ENCODE data around the gene MCM3AP.
"Not testable (repeated sequence)": the region's sequence is repeated elsewhere in the genome, so short reads cannot be mapped to it uniquely, and the experiment has no call there.

Gene MCM3AP

GRCh38 chr21:46266946-46267345 is 18.5 kb downstream of the MCM3AP start:
- no peak for DNase-seq

DNA sequence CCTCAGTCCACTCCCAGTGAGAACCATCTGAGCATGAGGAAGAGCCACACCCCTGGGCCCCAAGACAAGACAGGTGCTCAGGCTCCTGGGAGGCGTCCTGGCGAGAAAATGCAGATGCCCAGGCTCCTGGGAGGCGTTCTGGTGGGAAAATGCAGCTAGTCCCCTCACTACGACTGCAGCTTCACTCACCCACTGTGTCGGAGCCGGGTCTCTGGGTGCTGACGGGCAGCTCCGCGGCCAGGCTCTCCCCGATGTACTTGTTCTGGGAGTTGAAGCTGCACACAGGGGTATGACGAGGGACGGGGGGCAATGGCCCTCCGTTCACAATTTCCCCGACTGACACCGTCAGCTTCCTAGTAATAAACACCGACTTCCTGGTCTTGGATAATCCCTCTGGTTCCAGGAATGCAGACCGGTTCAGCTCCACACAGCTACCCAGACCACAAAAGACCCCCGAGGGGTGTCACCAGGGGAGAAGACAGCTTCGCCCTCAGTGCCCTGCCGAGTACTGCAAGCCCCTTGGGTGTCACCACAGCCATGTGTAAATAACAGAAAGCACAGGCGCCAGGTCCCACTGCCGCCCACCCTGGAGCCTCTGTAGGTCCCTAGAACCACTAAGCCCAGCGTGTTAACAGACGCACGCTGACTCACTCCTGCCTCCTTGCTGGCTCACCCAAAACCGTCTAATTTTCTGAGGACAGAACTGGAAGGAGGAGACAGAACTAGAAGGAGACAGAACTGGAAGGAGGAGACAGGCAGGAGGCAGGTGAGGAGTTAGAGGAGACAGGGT is 19.5 kb downstream of the MCM3AP start:
- DNase-seq = no peak

- no peak for DNase-seq
Measured at GRCh38 chr21:46264690-46265144, 20.7 kb downstream of the MCM3AP start.

- DNase-seq = no peak
Measured at GRCh38 chr21:46264046-46264689, 21.2 kb downstream of the MCM3AP start.

GRCh38 chr21:46256501-46256994 is 28.9 kb downstream of the MCM3AP start:
- DNase-seq = no peak

DNA sequence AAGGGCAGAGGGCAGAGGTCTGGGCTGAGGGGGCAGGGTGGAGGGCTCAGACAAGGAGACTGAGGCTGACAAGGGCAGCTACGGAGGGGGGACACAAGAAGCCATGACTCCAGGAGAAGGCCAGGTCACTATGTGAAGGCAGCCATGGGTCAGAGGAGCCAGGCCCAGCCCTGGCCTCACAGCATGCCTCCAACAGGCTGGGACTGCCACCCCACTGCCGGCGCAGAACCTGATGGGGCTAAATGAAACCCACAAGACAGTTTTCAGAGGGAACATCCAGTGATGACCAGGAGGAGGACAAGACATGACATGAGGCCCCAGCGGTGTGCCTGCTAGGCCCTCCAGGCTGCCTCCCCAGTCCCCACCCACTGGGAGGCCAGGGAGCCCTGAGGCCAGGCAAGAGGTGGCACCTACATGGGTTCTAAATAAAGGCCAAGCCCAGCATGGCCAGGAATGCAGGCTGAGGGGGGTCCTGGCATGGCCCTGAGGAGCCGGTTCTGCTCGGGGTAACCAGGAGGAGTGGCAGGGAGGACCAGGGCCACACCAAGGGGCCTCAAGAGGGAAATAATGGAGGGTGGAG is 29.6 kb downstream of the MCM3AP start:
- DNase-seq = no peak

DNA sequence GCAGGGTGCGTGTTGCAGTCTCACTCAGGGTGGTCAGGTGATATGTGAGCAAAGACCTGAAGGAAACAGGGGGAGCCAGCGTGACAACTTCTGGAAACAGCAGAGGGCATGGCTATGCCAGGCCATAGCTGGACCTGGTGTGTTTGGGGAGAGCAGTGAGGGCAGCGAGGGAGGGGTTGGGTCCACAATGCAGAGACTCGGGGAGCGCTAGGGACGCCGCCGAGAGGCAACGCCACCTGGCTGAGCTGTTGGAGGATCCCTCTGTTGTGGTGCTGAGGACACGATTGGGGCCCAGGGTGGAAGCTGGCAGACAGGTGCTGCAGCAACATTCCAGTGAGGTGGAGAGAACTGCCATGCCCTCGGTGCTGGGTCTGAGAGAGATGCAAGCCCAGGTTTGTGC is 30.2 kb downstream of the MCM3AP start:
- DNase-seq = no peak

DNA sequence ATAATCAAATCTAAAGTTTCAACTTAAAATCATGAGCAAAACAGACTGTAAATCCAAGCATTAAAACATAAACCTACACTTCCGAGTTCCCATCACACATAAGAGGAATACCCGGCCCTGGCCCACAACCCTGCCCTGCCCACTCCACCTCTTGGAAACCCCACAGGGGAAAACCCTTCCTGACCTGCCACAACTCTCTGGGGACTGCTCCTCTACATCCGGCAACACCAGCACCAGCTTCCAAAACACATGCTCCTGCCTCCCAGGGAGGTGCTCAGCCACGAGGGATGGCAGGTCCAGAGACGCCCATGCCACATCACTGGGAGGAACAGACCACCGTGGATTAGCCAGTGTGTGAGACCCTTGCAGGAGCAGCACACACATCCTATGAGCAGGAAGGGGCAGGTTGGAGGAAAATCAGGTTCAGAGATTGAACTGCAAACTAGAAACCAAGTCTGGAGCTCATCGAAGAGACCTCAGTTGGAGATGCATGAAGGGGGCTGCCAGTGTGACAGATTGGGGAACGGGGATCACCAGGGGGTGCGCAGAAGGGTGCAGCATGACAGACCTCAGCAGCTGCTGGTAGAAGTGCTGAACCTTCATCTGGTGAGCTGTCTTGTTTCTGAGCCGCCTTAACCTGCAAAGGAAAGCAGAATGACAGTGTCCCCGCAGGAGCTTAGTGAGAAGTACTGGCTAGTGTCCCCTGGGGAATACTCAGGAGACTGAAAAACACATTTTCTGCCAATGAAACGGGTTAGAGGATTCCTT is 31.0 kb downstream of the MCM3AP start:
- no peak for DNase-seq

DNA sequence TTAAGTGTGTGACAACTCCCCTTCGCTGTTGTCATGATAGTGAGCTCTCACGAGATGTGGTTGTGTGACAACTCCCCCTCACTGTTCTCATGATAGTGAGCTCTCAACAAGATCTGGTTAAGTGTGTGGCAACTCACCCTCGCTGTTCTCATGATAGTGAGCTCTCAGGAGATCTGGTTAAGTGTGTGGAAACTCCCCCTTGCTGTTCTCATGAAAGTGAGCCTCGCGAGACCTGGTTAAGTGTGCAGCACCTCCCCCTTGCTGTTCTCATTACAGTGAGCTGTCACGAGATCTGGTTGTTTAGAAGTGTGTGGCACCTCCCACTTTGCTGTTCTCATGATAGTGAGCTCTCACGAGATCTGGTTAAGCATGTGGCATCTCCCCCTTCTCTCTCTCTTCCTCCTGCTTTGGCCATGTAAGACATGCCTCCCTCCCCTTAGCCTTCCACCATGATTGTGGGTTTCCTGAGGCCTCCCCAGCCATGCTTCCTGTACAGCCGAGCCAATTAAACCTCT is 31.7 kb downstream of the MCM3AP start:
- no peak for DNase-seq

- DNase-seq = no peak
Measured at GRCh38 chr21:46252840-46253239, 32.6 kb downstream of the MCM3AP start.

DNA sequence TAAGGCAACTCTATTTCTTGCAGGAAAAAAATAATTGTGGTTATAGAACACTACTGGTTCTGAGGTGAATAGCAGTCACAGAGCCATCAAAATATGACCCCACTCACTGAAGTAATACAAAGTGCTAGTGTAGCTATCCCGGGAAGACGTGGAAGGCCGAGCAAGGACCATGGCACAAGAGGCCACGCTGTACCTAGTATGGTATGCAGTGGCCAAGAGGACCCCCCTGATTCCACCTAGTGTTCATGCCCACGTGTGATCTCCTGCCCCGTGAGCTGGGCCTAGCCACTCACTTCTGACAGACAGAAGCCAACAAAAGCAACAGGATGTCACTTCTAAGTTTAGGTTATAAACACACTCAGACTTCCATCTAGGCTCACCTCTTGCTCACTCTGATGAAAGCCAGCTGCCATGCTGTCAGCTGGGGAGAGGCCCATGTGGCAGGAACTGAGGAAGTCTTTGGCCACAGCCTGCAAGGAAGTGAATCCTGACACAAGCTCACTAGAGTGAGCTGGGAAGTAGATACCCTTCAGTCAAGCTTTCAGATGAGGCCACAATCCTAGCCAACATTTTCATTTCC is 35.2 kb downstream of the MCM3AP start:
- DNase-seq = no peak

DNA sequence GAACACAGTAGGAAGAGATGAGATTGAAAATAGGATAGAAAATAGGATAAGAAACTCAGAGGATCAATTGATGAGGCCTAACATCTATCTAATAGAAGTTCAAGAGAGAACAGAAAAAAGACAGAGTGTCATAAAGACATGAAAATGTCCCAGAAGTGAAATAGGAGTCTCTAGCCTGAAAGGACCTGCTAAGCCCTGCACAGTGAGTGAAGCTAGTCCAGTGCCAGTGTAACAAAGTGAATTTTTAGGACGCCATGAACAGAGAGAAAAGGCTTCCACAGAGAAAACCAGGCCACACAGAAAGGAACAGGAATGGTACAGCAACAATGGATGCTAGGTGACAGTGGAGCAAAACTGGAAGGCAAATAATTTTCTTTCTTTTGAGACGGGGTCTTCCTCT is 36.6 kb downstream of the MCM3AP start:
- no peak for DNase-seq

GRCh38 chr21:46248422-46248782 is 37.0 kb downstream of the MCM3AP start:
- DNase-seq = no peak

DNA sequence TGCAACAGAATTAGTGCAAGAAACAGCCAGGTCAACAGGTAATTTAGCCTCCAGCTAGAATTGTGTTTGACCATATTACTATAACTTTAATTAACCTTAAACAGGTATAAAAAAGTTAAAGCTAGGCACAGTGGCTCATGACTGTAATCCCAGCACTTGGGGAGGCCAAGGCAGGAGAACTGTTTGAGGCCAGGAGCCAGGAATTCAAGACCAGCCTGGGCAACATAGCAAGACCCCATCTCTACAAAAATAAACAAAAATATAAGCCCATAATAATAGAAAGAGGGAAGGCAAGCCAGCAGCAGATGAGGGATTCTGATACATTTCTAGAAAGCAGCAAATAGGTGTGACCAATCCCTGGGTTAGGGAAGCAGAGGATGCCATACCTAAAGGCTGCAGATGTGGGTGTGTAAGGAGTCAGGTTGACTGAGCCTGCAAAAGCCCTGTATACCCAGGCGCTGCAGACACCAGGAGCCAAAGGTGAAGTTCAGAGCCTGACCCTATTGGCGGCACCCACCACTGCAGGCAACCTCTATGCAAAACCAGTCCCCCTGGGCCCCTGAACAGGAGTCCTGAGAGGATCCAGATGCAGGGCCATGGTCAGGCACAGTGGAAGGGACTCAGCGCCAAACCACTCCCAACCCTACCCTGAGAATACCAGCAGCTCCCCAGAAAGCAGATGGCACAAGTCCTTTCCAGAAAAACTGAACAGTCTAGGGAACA is 37.6 kb downstream of the MCM3AP start:
- no peak for DNase-seq

DNA sequence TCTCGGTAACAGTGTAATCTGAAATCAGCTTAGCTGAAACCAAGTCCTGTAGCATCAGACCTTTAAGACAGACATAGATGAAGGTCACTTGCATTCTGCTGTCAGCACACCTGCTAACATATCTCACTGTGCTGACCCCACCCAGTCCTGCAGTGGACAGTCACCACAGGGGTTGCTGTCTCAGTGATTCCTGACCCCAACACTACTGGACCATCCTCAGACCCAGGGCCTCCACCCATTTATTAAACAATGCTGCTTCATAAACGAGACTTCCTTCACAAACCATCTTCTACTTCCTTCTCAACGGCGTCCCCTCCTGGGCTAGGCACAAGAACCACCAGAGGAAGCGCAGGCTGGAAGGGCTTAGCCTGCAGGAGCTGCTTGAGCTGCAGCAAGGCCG is 39.1 kb downstream of the MCM3AP start:
- no peak for DNase-seq

- no peak for DNase-seq
Measured at GRCh38 chr21:46245213-46245915, 40.0 kb downstream of the MCM3AP start.

DNA sequence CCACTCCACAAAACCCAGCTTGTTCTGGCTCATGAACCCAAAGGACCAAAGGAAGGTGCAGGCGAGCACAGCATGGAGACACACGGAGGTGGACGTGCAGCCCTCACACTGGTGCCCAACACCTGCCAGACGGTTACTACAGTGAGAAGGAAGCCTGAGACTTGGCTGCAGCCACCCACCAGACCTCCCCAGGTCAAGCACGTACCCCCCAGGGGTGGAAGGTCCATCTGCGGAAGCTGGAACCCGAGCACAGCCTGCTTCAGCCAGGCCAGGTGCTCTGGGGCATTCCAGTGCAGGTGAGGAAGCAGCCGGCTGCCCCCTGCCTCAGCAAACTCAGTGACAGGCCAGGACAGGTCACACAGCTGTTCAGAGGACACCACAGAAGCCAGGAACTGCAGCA is 40.8 kb downstream of the MCM3AP start:
- DNase-seq = no peak

DNA sequence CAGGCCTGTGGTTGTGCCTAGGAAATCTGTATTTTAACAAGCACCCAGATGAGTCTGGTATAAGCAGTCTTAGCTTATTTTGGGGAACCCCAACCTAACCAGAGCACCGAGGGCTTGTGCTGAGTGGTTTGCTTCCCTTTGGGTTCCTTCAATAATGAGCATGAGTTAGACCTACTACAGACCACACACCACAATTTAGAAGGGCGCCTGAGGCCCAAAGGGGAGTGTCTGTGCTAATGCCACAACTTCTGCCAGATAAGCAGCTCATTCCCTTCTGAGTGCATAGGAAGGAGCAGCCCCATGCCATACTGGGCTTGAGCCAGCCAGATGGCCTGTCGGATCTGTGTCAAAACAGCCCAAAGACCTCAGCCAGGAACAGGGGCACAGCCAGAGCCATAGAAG is 41.5 kb downstream of the MCM3AP start:
- no peak for DNase-seq

GRCh38 chr21:46243325-46243724 is 42.1 kb downstream of the MCM3AP start:
- no peak for DNase-seq

GRCh38 chr21:46241577-46241976 is 43.8 kb downstream of the MCM3AP start:
- DNase-seq = not testable (repeated sequence)

DNA sequence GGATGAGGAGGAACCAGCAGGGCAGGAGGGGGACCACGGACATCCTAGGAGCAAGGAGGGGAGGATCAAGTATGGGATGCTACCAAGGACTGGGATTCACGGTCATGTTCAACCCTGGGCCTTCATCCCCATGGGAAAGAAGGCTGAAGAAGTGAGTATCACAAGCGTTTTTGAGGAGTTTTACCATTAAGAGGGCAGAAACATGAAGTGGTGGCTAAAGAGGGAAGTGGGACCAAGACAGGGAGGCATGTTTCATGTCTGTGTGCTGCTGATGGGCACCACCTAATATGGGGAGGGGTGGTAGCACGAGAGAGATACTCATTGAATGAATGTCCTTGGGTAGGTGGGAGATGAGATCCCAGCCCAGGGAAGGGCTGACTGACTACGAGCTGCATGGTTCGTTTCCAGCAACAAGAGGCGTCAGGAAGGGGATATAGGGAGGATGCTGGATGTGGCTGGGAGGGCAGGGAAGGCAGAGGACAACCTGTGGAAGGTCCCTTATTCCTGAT is 45.5 kb downstream of the MCM3AP start:
- DNase-seq = no peak
